ENCODE results near the gene BANF2. TPM values are rescaled to one million over a fixed set of nuclear protein-coding genes. Genes with fewer than 3 reads are reported as not detected.

The BANF2 gene
- total and polyA plus RNA-seq, 2 experiments from 2014 or later, result not detected

GRCh38 chr20:17664025-17664633, 35.6 kb upstream of the BANF2 start:
- WGBS (ENCODE audit: low lambda C conversion rate, missing lambda C conversion rate), result 91% methylated on average over 11 of the region's 11 CpGs
- Histone ChIP-seq H3K4me2 (no peak overlapping the region), H4K20me1 (ENCODE audit: insufficient read depth, poor library complexity, severe bottlenecking) (peaks cover 97% of the 10 kb centered on the region)

GRCh38 chr20:17665756-17666155, 34.0 kb upstream of the BANF2 start:
- no peaks in the 10 kb centered on the region for H3K36me3 ChIP-seq (replicated peaks; ENCODE audit: insufficient read depth, low read depth)
- H3K4me3 ChIP-seq, result no peak overlapping the region
- no peak overlapping the region for H3K4me2 ChIP-seq
- no peaks in the 10 kb centered on the region for H3K9me2 ChIP-seq (replicated peaks; ENCODE audit: insufficient read depth)
- TF ChIP-seq CTCF (IDR thresholded peaks at IDR 0.05; ENCODE audit: poor library complexity) (no peak), EZH2phosphoT487 (IDR thresholded peaks at IDR 0.05; ENCODE audit: low read depth, severe bottlenecking, unreplicated experiment) (no peak), EZH2 (IDR thresholded peaks at IDR 0.05; ENCODE audit: borderline replicate concordance) (no peak)
- no peak overlapping the region for H2AFZ ChIP-seq
- H3K27me3 ChIP-seq, result no peaks in the 10 kb centered on the region
- no peaks in the 10 kb centered on the region for H3K9me3 ChIP-seq (ENCODE audit: low read depth)
- DNase-seq (ENCODE audit: low spot score), result no peak
- peaks cover 100% of the 10 kb centered on the region for H3K79me2 ChIP-seq
- H3K27ac ChIP-seq, result peak overlapping the region; percentile 12
- WGBS (ENCODE audit: low lambda C conversion rate, missing lambda C conversion rate), result 76% methylated on average over 2 of the region's 2 CpGs
- H3K4me1 ChIP-seq (ENCODE audit: insufficient read depth), result peaks cover 15% of the 10 kb centered on the region
- H4K20me1 ChIP-seq (ENCODE audit: insufficient read depth, poor library complexity, severe bottlenecking), result peaks cover 97% of the 10 kb centered on the region

More at GRCh38 chr20:17664025-17664633, 35.6 kb upstream of the BANF2 start:
- no peak for TF ChIP-seq EZH2 (IDR thresholded peaks at IDR 0.05; ENCODE audit: borderline replicate concordance)
- no peak for TF ChIP-seq CTCF (IDR thresholded peaks at IDR 0.05; ENCODE audit: poor library complexity)
- TF ChIP-seq EZH2phosphoT487 (IDR thresholded peaks at IDR 0.05; ENCODE audit: low read depth, severe bottlenecking, unreplicated experiment), result no peak
- Histone ChIP-seq H3K9me3 (ENCODE audit: low read depth) (no peaks in the 10 kb centered on the region), H3K79me2 (peaks cover 100% of the 10 kb centered on the region), H3K36me3 (replicated peaks; ENCODE audit: insufficient read depth, low read depth) (no peaks in the 10 kb centered on the region), H3K9me2 (replicated peaks; ENCODE audit: insufficient read depth) (no peaks in the 10 kb centered on the region), H2AFZ (no peak overlapping the region), H3K4me3 (no peak overlapping the region), H3K27ac (peak overlapping the region; percentile 13), H3K4me1 (ENCODE audit: insufficient read depth) (peaks cover 20% of the 10 kb centered on the region), H3K27me3 (no peaks in the 10 kb centered on the region)
- no peak for DNase-seq (ENCODE audit: low spot score)

- Histone ChIP-seq H3K4me1 (ENCODE audit: insufficient read depth) (peaks cover 8% of the 10 kb centered on the region), H3K4me3 (no peak overlapping the region), H3K9me3 (ENCODE audit: low read depth) (no peaks in the 10 kb centered on the region), H3K4me2 (no peak overlapping the region), H3K36me3 (replicated peaks; ENCODE audit: insufficient read depth, low read depth) (no peaks in the 10 kb centered on the region), H3K9me2 (replicated peaks; ENCODE audit: insufficient read depth) (no peaks in the 10 kb centered on the region), H3K79me2 (peaks cover 100% of the 10 kb centered on the region), H3K27me3 (no peaks in the 10 kb centered on the region), H3K27ac (peak overlapping the region; percentile 12), H4K20me1 (ENCODE audit: insufficient read depth, poor library complexity, severe bottlenecking) (peaks cover 97% of the 10 kb centered on the region), H2AFZ (no peak overlapping the region)
- DNase-seq (ENCODE audit: low spot score), result no peak
- TF ChIP-seq CTCF (IDR thresholded peaks at IDR 0.05; ENCODE audit: poor library complexity), result no peak
- no peak for TF ChIP-seq EZH2phosphoT487 (IDR thresholded peaks at IDR 0.05; ENCODE audit: low read depth, severe bottlenecking, unreplicated experiment)
- no peak for TF ChIP-seq EZH2 (IDR thresholded peaks at IDR 0.05; ENCODE audit: borderline replicate concordance)
- WGBS (ENCODE audit: low lambda C conversion rate, missing lambda C conversion rate), result 71% methylated on average over 2 of the region's 2 CpGs
These were observed 33.3 kb upstream of the BANF2 start for GRCh38 chr20:17666481-17666880.

All from hepatocyte (in vitro differentiated cells).